Hepatocyte (in vitro differentiated cells): ENCODE results near the gene AKAP10. TPM values are rescaled to one million over a fixed set of nuclear protein-coding genes. Genes with fewer than 3 reads are reported as not detected.

Source experiments
- DNase-seq: peaks from one replicate; pipeline ENCODE4 v3.0.0-alpha.2; 2016; ENCODE audit warnings: low spot score
- H2AFZ ChIP-seq: fragments of 200-600 bp; sonication (generic); 2 replicates; pipeline ENCODE4 v1.6.0; 2016; ENCODE audit warnings: antibody characterized with exemption, mild to moderate bottlenecking
- H3K27ac ChIP-seq: fragments of 200-600 bp; sonication (generic); 2 replicates; pipeline ENCODE4 v1.5.1; 2016; ENCODE audit warnings: mild to moderate bottlenecking
- H3K27me3 ChIP-seq: fragments of 200-600 bp; sonication (generic); 2 replicates; pipeline ENCODE4 v1.6.1; 2016
- H3K36me3 ChIP-seq: fragments of 200-600 bp; sonication (generic); replicated peaks from 2 replicates; pipeline ENCODE4 v1.5.1; 2016; ENCODE audit warnings: low read depth; ENCODE audit not compliant: insufficient read depth
- H3K4me1 ChIP-seq: fragments of 200-600 bp; sonication (generic); 2 replicates; pipeline ENCODE4 v1.5.1; 2016; ENCODE audit warnings: mild to moderate bottlenecking, moderate library complexity; ENCODE audit not compliant: insufficient read depth
- H3K4me2 ChIP-seq: fragments of 200-600 bp; sonication (generic); 2 replicates; pipeline ENCODE4 v1.6.0; 2016
- H3K4me3 ChIP-seq: fragments of 200-600 bp; sonication (generic); 2 replicates; pipeline ENCODE4 v1.5.1; 2016; ENCODE audit warnings: mild to moderate bottlenecking
- H3K79me2 ChIP-seq: fragments of 200-600 bp; sonication (generic); 2 replicates; pipeline ENCODE4 v1.6.0; 2017; ENCODE audit warnings: mild to moderate bottlenecking
- H3K9me2 ChIP-seq: fragments of 200-600 bp; sonication (generic); replicated peaks from 2 replicates; pipeline ENCODE4 v1.6.0; 2017; ENCODE audit warnings: mild to moderate bottlenecking; ENCODE audit not compliant: insufficient read depth
- H3K9me3 ChIP-seq: fragments of 200-600 bp; sonication (generic); 2 replicates; pipeline ENCODE4 v1.5.1; 2016; ENCODE audit warnings: low read depth, mild to moderate bottlenecking
- H4K20me1 ChIP-seq: fragments of 200-600 bp; sonication (generic); 2 replicates; pipeline ENCODE4 v1.6.0; 2016; ENCODE audit warnings: mild to moderate bottlenecking; ENCODE audit not compliant: insufficient read depth, poor library complexity, severe bottlenecking
- EZH2 ChIP-seq: fragments of 200-600 bp; sonication (generic); IDR thresholded peaks from 2 replicates; pipeline ENCODE4 v1.6.1; 2016; ENCODE audit warnings: antibody characterized with exemption, mild to moderate bottlenecking, borderline replicate concordance
- EZH2phosphoT487 ChIP-seq: fragments of 200-600 bp; sonication (generic); IDR thresholded peaks from one replicate; pipeline ENCODE4 v1.6.1; 2018; ENCODE audit warnings: antibody characterized with exemption, mild to moderate bottlenecking, low read depth, moderate library complexity; ENCODE audit not compliant: unreplicated experiment, severe bottlenecking
- WGBS: methylation state at CpG from one replicate; pipeline ENCODE4 v1.1.6; 2016; ENCODE audit warnings: low lambda C conversion rate; ENCODE audit errors: missing lambda C conversion rate; 5-methylcytosine and 5-hydroxymethylcytosine counted together
- polyA plus RNA-seq: library from polyadenylated mRNA; unstranded; fragments of >200 nt; fragmentation: Nextera tagmentation; extraction: Ambion mirVana; gene quantifications from 2 replicates; pipeline ENCODE4 v1.2.1, GENCODE V29; 2016
- total RNA-seq: library from RNA; depleted of rRNA; stranded (reverse); fragments of >200 nt; gene quantifications from 2 replicates; pipeline ENCODE4 v1.2.3, GENCODE V29; 2014
- TF ChIP-seq, protein P1 (sequence below): fragments of 200-600 bp; sonication (generic); IDR thresholded peaks from 2 replicates; pipeline ENCODE4 v1.5.1; 2016; ENCODE audit warnings: antibody characterized with exemption, mild to moderate bottlenecking; ENCODE audit not compliant: poor library complexity

AKAP10 gene
- total and polyA plus RNA-seq, 2 experiments from 2014 or later: 17.6 to 19.6 TPM

DNA sequence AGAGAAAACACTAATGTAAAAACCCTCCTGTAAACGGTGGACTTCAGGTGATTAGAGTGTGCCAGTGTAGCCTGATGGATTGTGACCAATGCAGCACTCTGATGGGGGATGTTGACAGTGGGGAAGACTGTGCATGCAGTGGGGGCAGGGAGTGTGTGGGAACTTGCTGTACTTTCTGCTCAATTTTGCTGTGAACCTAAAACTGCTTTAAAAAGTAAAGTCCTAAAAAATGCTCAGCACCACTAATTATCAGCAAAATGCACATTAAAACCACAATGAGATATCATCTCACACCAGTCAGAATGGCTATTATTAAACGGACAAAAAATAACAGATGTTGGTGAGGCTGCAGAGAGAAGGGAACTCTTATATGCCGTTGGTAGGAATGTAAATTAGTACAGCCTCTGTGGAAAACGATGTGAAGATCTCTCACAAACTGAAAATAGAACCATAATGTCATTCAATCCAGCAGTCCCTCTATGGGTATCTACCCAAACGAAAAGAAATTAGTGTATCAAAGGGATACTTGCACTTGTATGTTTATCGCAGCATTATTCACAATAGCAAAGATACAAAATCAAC lies 100.2 kb downstream of the AKAP10 start:
- no peaks in the 10 kb centered on the region for H4K20me1 ChIP-seq
- DNase-seq: no peak
- H3K36me3 ChIP-seq: no peaks in the 10 kb centered on the region
- 57% methylated on average over 6 of the region's 6 CpGs for WGBS
- H3K4me1 ChIP-seq: no peaks in the 10 kb centered on the region
- no peak overlapping the region for H3K4me3 ChIP-seq
- no peak overlapping the region for H3K4me2 ChIP-seq
- no peak overlapping the region for H2AFZ ChIP-seq
- no peaks in the 10 kb centered on the region for H3K79me2 ChIP-seq
- TF ChIP-seq, protein P1, sequence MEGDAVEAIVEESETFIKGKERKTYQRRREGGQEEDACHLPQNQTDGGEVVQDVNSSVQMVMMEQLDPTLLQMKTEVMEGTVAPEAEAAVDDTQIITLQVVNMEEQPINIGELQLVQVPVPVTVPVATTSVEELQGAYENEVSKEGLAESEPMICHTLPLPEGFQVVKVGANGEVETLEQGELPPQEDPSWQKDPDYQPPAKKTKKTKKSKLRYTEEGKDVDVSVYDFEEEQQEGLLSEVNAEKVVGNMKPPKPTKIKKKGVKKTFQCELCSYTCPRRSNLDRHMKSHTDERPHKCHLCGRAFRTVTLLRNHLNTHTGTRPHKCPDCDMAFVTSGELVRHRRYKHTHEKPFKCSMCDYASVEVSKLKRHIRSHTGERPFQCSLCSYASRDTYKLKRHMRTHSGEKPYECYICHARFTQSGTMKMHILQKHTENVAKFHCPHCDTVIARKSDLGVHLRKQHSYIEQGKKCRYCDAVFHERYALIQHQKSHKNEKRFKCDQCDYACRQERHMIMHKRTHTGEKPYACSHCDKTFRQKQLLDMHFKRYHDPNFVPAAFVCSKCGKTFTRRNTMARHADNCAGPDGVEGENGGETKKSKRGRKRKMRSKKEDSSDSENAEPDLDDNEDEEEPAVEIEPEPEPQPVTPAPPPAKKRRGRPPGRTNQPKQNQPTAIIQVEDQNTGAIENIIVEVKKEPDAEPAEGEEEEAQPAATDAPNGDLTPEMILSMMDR: no peak
- TF ChIP-seq EZH2 (no peak), EZH2phosphoT487 (no peak)
- H3K9me2 ChIP-seq: no peaks in the 10 kb centered on the region
- no peaks in the 10 kb centered on the region for H3K9me3 ChIP-seq
- no peak overlapping the region for H3K27ac ChIP-seq
- H3K27me3 ChIP-seq: no peaks in the 10 kb centered on the region

DNA sequence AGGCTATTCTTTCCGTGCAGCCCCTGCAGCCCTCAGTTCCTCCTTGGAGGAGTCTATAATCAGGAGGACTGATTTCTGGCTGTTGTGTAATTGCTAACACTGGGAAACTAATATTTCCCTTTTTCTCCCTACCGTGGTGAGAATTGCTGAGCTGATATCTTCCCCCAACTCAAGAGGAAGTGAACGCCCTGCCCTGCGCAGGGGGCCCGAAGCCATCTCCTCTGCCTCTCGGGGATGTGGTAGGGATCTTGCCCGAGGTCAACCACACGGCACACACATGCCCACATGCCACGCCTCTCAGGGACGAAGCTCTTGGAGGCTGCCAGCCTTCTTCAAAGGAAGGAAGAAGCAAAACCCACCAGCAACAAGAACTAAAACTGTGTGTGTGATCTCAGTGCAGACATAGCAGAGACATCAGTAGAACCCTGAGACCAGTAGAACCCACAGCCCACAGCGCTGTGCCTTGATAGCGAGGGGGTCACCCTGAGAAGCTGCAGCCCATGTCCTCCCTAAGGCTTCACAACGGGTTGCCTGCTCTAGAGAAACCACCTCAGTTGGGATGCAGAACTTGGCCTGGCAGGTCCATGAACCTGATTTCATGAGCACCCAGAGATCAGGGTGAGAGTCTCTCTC lies 101.0 kb downstream of the AKAP10 start:
- no peak overlapping the region for H2AFZ ChIP-seq
- no peak overlapping the region for H3K27ac ChIP-seq
- H3K36me3 ChIP-seq: no peaks in the 10 kb centered on the region
- H3K4me2 ChIP-seq: no peak overlapping the region
- no peaks in the 10 kb centered on the region for H3K9me3 ChIP-seq
- H4K20me1 ChIP-seq: no peaks in the 10 kb centered on the region
- TF ChIP-seq EZH2: no peak
- TF ChIP-seq, protein P1: no peak
- TF ChIP-seq EZH2phosphoT487: no peak
- no peaks in the 10 kb centered on the region for H3K27me3 ChIP-seq
- H3K4me1 ChIP-seq: no peaks in the 10 kb centered on the region
- no peak overlapping the region for H3K4me3 ChIP-seq
- H3K9me2 ChIP-seq: no peaks in the 10 kb centered on the region
- 89% methylated on average over 13 of the region's 13 CpGs for WGBS
- no peak for DNase-seq
- no peaks in the 10 kb centered on the region for H3K79me2 ChIP-seq

DNA sequence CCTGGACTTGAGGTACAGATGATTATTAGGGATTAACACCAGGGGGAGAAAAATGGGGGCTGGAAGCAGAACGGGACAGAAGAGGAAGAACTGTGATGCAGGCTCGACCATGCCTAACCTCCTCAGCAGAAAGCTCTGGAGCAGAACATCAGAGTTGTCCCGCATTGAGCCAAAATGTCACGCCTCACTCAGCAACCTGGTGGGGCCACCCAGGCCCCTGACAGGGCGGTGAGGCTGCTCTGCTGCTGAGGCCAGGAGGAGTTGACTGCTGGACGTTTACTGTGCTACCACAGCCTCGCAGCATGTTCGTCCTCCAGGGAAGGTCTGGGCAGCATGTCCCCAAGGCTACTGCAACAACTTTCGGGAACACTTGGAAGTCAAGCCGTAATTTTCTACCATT lies 103.4 kb downstream of the AKAP10 start:
- Histone ChIP-seq H3K36me3 (no peaks in the 10 kb centered on the region), H3K9me3 (no peaks in the 10 kb centered on the region), H3K9me2 (no peaks in the 10 kb centered on the region), H3K79me2 (no peaks in the 10 kb centered on the region), H2AFZ (no peak overlapping the region), H3K4me2 (no peak overlapping the region), H3K27ac (no peak overlapping the region), H3K27me3 (no peaks in the 10 kb centered on the region), H3K4me3 (no peak overlapping the region), H3K4me1 (no peaks in the 10 kb centered on the region), H4K20me1 (no peaks in the 10 kb centered on the region)
- 90% methylated on average over 10 of the region's 10 CpGs for WGBS
- TF ChIP-seq, protein P1: no peak
- no peak for TF ChIP-seq EZH2
- no peak for TF ChIP-seq EZH2phosphoT487
- no peak for DNase-seq
